Ecto neural progenitor cell (in vitro differentiated cells): ENCODE measurements around the gene HOXA3.
A peak's percentile ranks its signal among the peaks of the same experiment; 100 is the strongest.

Experiments
- DNase-seq: peaks from one replicate; pipeline ENCODE4 v3.0.0-alpha.2; 2018; ENCODE audit warnings: low spot score

Gene HOXA3

GRCh38 chr7:27143023-27143949, 9.1 kb downstream of the HOXA3 start, which contains the start of gene HOXA5:
Gene HOXA5 (minus strand): TSS chr7:27143681. CDS start chr7:27143607, 74 bp downstream.
- peak; percentile 88 for DNase-seq

DNA sequence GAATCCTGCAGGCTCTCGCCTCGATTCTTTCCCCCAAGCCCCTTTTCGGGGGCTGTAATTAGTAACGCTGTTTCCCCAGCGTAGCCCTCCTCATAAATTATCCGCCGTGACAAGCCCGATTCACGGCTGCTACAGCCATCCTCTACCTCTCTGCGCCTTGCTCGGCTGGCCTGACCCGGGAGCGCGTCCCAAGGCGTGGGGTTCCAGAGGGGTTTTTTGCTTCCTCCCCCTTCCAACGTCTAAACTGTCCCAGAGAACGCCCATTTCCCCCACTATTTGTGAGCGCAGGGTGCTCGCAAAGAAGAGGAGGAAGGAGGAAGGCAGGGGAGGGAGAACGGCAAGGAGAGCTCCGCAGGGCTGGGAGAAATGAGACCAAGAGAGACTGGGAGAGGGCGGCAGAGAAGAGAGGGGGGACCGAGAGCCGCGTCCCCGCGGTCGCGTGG, 9.8 kb downstream of the HOXA3 start:
- no peak for DNase-seq

DNA sequence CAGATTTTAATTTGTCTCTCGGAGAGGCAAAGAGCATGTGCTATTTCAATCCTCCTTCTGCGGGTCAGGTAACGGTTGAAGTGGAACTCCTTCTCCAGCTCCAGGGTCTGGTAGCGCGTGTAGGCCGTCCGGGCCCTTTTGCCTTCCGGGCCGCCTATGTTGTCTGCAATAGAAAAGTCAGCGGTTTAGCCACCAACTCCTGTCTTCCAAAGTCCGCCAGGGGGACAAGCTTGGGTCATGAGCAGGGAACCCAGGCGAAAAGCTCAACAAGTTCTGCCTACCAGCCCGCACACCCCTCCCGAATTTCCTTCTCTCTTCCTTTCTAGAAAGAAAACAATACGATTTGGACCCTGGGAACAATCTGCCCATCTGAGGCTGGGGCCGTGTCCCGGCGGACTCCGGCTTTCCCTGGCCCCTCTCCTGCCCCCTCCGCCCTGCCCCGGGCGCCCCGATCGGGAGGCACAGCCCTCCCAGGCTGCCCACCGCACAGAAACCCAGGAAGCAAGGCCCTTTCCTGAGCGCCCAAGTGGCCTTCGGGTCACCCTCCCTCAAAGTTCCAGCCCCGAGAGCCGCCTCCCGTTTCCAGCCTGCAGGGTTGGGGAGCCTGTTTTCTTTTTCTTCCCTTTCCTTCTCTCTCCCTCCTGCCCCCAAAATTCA, 10.3 kb downstream of the HOXA3 start:
- peak; percentile 52 for DNase-seq

GRCh38 chr7:27141137-27141922, 11.1 kb downstream of the HOXA3 start:
- DNase-seq: peak; percentile 24

- DNase-seq: peak; percentile 44
Measured at GRCh38 chr7:27140126-27140857, 12.1 kb downstream of the HOXA3 start.

- DNase-seq: peak; percentile 57
Measured at GRCh38 chr7:27139334-27140125, 12.9 kb downstream of the HOXA3 start.

GRCh38 chr7:27138985-27139333, 13.4 kb downstream of the HOXA3 start:
- DNase-seq: no peak

- DNase-seq: no peak
Measured at GRCh38 chr7:27138472-27138871, 13.9 kb downstream of the HOXA3 start.

DNA sequence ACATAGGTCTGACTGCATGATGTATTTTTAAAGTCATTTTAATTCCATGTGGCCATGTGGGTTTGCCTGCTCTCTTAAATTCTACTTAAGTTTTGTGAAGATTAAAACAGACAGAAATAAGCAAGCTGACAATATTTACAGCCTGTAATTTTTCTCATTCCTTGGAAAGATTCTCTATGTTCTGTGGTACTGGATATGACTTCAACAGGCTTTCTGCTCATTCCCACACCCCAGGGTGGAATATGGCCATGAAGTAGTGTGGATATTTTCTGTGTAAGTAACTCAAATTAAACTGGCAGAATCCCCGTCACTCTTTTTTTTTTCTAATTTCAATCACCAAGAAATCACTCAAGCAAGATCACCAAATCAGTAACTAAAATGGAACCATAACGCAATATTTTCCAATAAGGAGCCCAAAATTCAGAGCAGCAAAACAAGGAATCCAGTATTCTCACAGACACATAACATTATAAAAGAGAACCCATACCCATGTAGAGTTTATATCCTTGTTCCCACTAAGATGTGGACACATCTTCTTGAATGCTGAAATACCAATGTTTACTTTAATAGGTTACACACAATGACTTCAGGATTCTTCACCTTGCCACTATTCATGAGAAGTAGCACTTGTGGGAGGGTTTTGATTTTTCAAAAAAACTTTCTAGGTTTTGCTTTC, 14.6 kb downstream of the HOXA3 start:
- DNase-seq: no peak

DNA sequence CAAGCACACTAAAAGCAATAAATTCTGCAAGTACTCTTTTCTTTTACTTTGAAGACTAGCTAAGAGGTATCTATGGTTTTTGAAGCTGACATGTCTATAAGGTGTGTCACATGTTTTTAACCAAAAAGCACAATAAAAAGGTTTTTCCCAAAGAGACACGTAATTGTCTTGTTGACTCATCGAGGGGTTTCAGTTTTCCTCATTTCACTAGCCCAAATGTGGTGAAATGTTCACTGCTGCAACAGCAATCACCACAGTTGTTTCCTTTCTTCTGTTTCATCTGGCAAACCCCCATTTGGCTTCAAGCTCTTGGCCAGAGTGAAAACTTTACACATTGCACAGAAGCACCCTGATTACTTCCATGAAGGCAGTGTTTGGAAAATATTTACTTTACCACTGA, 18.0 kb downstream of the HOXA3 start:
- DNase-seq: no peak

GRCh38 chr7:27133409-27134231, 18.8 kb downstream of the HOXA3 start:
- DNase-seq: peak; percentile 23

GRCh38 chr7:27132978-27133377, 19.4 kb downstream of the HOXA3 start:
- no peak for DNase-seq

- no peak for DNase-seq
Measured at GRCh38 chr7:27132214-27132613, 20.2 kb downstream of the HOXA3 start.

GRCh38 chr7:27131390-27131819, 21.0 kb downstream of the HOXA3 start:
- no peak for DNase-seq

DNA sequence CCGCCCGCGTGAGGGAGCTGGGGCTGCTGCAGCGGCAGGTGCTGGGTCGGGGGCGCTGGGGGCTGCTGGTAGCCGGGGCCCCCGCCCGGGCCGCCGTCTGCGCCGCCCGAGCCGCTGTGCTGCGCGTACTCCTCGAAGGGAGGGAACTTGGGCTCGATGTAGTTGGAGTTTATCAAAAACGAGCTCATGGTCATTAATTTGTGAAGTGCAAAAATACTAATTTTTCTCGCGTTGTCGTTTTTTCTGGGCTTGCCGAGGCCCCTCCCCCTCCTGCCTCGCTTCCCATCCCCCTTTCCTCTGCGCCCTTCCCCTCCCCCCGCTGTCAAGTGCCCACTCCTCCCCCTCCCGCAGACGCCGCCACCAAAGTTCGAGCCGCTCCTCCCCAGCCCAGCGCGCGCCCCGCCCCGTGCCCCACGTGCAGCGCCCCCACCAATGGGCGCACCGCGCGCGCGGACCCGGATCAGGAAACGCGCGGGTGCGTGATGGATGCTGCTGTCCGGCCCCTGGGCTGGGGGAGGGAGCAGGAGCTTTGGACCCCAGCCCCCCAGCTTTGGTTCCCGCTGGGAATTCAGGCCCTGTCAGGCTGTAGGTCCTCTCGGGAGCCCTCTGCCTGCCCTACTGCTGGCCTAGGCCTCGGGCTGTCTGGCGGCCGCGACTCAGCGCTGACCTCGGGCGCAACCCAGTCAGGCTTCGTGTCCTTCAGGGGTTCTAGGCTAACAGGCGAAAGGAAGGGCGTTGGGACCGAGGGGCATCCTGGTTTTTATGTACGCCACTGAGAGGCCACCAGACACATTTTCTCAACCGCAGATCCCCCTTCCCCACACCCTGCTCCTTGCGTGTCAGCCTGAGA, 21.6 kb downstream of the HOXA3 start, which contains the start of gene HOXA4:
TSS of gene HOXA4 (minus strand) at position 218 of the 850 bp plus-strand sequence. CDS start at position 194, 24 bp downstream.
- DNase-seq: peak; percentile 82

DNA sequence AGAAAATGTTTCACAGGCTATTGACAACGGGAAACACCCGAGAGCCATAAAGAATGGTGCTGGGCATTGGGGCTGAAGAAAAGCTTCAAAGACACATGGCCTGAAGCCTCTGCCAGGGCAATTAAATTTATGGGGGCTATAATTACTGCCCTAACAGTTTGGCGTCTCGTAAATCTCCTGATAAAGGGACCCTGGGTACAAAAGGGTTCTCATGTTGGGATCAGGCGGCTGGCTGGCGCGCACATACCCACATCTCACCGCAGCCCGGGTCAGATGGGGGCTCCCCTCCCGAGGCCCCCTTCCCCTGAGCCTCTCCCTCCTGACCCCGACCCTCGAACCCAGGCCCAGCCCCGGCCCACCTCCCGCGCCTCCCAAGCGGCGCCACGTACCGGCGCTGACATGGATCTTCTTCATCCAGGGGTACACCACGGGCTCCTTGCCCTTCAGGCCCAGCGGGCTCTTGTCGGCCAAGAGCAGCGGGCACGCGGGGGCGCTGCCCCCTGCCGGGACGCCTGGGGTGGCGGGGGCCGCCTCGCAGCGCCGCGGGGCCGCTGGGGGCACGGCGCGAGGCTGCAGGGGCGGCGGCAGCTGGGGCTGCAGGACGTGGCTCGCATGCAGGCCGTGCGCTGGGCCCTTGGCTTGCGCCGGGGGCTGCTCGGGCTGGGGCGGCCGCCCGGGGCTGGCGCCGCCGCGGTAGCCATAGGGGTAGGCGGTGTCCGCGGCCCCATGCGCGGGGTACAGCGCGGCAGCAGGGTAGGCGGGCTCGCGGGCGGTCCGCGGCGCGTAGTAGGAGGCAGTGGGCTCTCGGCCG, 22.4 kb downstream of the HOXA3 start:
- peak; percentile 49 for DNase-seq
